Activated CD4-positive, alpha-beta T cell treated with anti-CD3 and anti-CD28 coated beads, Interleukin-2, Interleukin-4, amounts not matched to agents 100 ng/mL and 50 ng/mL, durations not matched to agents 16 hours and 8 hours (primary cell): ENCODE measurements around the gene PYGB.
"Not testable (repeated sequence)": the region's sequence is repeated elsewhere in the genome, so short reads cannot be mapped to it uniquely, and the experiment has no call there.

Experiments
- DNase-seq: peaks from one replicate; pipeline ENCODE4 v3.0.0-alpha.2; 2020; ENCODE audit warnings: low spot score

The PYGB gene

GRCh38 chr20:25296094-25297093, 48.5 kb downstream of the PYGB start:
- DNase-seq: peak; percentile 12

- no peak for DNase-seq
These were observed 49.4 kb downstream of the PYGB start for GRCh38 chr20:25297141-25297905.

- DNase-seq: no peak
These were observed 51.9 kb downstream of the PYGB start for GRCh38 chr20:25299806-25300205.

GRCh38 chr20:25300496-25301170, 52.7 kb downstream of the PYGB start:
- DNase-seq: no peak

GRCh38 chr20:25301357-25301920, 53.6 kb downstream of the PYGB start:
- DNase-seq: no peak

- DNase-seq: no peak
These were observed 54.7 kb downstream of the PYGB start for GRCh38 chr20:25302596-25302995.

- no peak for DNase-seq
These were observed 55.6 kb downstream of the PYGB start for GRCh38 chr20:25303292-25304024.

GRCh38 chr20:25304025-25304549, 56.2 kb downstream of the PYGB start:
- DNase-seq: no peak

GRCh38 chr20:25306991-25307903, 59.4 kb downstream of the PYGB start:
- no peak for DNase-seq

- DNase-seq: no peak
These were observed 60.2 kb downstream of the PYGB start for GRCh38 chr20:25308083-25308491.

GRCh38 chr20:25308671-25309394, 60.9 kb downstream of the PYGB start:
- no peak for DNase-seq

- peak; percentile 25 for DNase-seq
These were observed 61.7 kb downstream of the PYGB start for GRCh38 chr20:25309395-25310267.

GRCh38 chr20:25310268-25310920, 62.5 kb downstream of the PYGB start:
- peak; percentile 82 for DNase-seq

- DNase-seq: no peak
These were observed 63.2 kb downstream of the PYGB start for GRCh38 chr20:25310921-25311728.

- DNase-seq: not testable (repeated sequence)
These were observed 64.8 kb downstream of the PYGB start for GRCh38 chr20:25312716-25313115.

GRCh38 chr20:25313593-25313992, 65.7 kb downstream of the PYGB start:
- no peak for DNase-seq
